ENCODE results near the gene BOLL.

DNA sequence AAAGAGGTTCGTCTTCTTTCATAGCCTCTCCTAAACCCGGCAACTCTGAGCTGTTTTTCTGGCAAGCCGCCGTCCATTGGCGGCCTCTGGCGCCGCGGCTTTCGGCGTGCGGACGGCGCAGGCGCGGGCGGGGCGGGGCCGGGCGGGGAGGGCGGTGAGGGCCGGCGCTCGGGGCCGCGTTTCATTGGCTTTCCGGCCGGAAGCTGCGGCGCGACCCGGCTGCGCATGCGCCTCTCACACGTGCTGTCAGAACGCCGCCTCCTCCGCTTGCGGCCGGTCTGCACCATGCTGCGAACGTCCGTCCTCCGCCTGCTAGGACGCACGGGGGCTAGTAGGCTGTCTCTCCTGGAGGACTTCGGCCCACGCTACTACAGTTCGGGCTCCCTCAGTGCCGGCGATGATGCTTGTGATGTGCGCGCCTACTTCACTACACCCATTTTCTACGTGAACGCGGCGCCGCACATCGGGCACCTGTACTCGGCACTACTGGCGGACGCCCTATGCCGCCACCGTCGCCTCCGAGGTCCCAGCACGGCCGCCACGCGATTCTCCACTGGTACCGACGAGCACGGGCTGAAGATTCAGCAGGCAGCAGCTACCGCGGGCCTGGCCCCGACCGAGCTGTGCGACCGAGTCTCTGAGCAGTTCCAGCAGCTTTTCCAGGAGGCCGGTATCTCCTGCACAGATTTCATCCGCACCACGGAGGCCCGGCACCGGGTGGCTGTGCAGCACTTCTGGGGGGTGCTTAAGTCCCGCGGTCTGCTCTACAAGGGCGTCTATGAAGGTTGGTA, 79.8 kb downstream of the BOLL start, which contains the start of gene MARS2:
- TF ChIP-seq EZH2 (IDR thresholded peaks at IDR 0.05; ENCODE audit: borderline replicate concordance, low read length) (no peak), CTCF (conservative IDR thresholded peaks at IDR 0.05 in 1 of 2, IDR thresholded peaks at IDR 0.05 in 1 of 2; ENCODE audit: extremely low read depth in 1 of 2, insufficient read depth in 1 of 2, low read depth in 1 of 2, low read length in 2 of 2) (no peak)
